HG02588 (cell line): ENCODE results near the gene NFIA.

Experiments used
- ATAC-seq: cut with Tn5 transposase; IDR thresholded peaks from one replicate; pipeline ENCODE4 v1.9.1; 2021; ENCODE audit warnings: mild to moderate bottlenecking, moderate library complexity; ENCODE audit not compliant: unreplicated experiment

NFIA gene

DNA sequence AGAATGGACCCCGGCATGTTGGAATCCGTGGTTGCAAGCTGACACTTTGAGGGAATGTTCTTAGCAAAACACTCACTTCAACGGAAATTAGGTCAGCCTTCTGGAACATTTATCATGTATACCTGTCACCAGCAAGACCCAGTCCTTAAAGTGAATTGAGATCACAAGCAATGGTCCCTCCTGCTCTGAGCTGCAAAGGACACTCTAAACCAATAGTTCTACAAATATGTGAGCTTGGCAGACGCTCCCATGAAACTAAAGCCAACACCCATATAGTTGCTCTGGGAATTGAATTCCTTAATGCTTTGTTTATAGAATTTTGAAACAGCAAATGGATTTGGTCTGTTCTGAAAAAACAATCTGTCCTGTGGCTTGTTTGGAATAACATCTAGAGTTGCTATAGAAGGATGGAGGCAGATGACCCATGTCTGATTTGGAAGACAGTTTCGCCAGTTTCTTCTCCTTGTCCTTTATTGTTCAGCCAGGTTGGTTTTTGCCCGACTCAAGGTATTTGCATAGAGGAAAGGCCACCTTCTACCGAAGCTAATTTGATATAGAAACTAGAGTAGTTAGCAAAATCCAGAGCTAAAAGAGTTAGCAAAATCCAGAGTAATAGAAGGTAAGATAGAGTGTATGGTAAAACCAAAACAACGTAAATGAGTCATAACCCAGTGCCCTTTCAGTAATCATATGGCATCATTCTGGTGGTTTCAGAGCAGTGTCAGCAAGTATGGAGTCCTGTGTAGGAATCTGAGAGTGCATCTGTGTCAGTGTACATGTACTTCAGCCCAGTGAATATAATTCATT, 236.2 kb downstream of the NFIA start:
- ATAC-seq: peak; percentile 100

- ATAC-seq: no peak
These were observed 238.2 kb downstream of the NFIA start for GRCh38 chr1:61320575-61320974.

GRCh38 chr1:61322008-61322744, 239.8 kb downstream of the NFIA start:
- ATAC-seq: no peak

- ATAC-seq: no peak
These were observed 240.4 kb downstream of the NFIA start for GRCh38 chr1:61322769-61323168.

- no peak for ATAC-seq
These were observed 241.4 kb downstream of the NFIA start for GRCh38 chr1:61323681-61324328.

GRCh38 chr1:61326713-61327112, 244.4 kb downstream of the NFIA start:
- no peak for ATAC-seq

- ATAC-seq: no peak
These were observed 245.1 kb downstream of the NFIA start for GRCh38 chr1:61327436-61327835.

GRCh38 chr1:61329556-61329955, 247.2 kb downstream of the NFIA start:
- no peak for ATAC-seq

DNA sequence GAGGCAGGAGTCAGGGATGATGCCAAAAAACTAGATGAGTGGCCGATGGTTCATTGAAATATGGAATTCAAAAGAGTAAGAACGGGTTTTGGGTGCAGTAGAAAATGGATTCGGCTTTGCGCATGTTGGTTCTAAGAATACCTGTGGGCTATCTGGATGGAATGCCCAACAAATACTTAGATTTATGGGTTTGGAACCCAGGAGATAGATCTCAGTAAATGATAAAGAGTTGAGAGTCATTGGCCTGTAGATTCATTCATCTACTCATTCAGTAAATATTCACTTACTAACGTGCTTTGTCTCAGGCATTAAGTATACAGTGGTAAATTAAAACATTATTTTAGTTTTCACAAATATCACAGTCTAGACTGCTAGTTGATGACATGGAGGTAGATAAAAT, 247.7 kb downstream of the NFIA start:
- ATAC-seq: no peak

DNA sequence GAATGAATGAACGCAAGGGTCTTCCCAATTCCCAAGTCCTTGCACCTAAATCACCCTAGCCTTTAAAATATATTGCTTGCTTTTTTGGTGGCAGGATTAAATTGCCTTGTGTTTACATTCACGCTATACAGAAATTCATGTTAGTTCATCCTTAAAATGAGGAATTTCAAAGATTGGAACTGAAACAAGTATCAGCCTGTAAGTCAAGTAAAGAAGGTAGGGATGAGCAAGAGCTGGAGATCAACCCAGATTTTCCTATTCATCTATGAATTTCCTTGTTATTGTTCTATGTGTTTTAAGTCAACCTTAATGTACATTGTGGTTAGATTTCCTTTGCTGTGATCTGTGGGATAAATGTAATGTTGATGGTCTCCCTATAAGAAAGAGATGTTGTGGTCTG, 248.2 kb downstream of the NFIA start:
- ATAC-seq: no peak

- peak; percentile 99 for ATAC-seq
These were observed 249.9 kb downstream of the NFIA start for GRCh38 chr1:61332196-61332753.

- ATAC-seq: no peak
These were observed 250.4 kb downstream of the NFIA start for GRCh38 chr1:61332796-61333195.

DNA sequence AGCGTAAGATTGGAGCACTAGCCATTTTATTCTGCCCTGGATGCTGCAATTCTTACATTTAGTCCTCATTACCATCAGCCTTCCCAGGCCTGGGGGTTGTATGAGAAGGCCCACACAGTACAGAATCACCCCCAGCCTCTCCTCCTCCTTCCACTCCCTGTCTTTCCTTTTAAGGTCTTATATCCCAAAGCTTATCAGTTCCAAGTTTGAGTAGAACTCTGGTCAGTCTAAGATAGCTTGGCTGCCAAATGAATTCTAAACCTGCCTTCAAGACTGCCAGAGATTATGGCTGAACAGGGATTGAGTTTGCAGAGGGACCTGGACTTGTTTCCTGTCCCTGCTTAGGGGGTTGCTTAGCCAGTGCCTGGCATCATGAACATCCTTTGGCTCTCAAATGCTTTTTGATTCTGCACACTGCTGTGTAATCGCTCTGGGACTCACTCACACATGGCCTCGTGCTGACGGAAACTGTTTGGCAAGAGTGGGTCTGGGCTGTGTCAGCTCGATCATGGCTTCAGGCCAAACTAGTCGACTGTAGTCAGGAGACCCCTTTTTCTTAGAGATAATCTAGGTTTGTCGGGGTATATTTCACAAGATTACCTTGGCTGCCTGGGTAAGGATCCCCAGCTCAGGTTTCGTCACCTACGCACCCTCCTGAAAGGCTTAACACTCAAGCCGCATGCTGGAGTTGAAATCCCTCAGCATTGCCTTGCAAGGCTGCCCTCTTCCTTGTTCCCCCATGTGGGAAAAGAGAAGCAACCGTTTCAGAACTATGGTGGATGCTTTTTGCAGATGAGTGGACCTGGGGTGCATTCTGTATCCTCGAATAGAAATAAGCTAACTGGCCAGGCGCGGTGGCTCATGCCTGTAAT, 252.6 kb downstream of the NFIA start:
- ATAC-seq: no peak

DNA sequence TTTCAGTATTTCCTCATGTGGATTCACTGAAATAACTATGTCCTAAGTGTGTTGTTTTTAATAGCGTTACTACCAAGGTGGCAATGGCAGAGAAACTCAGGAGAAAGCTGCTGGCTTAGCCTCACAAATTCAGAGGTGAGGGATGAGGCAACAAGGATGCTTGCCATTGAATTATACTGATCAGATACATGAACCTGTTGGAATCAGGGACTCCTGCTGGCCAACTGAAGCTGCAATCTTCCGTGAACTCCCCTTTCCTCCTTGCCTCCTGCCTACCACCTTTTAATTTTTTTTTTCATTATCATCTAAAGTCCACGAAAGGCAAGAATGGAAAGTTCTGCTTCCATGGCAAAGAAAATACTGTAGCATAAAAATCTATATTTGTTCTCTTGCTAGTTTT, 254.7 kb downstream of the NFIA start:
- no peak for ATAC-seq

DNA sequence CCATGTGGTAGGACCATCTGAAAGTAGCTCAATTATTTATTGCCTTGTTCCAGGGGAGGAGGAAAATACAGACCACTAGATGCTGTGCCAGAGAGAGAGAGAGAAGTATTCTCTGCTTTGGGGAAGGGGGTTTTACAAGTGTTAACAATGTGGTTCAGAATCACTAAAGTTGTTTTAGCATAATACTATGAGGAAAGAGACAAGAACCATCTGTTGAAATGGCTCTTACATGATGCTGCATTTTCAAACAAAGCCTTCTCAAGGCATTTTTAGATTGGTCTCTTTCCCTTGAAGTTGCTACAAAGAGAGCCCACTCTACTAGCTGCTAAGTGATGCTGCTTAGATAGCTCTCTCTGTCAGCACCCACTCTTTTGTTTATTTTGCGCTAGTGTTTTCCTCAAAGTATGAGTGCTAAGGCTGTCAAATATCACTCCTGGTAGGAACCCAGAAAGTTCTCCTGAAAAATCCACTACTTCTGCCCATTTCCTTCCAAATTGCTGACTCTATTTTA, 255.1 kb downstream of the NFIA start:
- no peak for ATAC-seq

GRCh38 chr1:61337981-61338848, 255.9 kb downstream of the NFIA start:
- ATAC-seq: no peak

- ATAC-seq: no peak
These were observed 256.5 kb downstream of the NFIA start for GRCh38 chr1:61338899-61339298.

DNA sequence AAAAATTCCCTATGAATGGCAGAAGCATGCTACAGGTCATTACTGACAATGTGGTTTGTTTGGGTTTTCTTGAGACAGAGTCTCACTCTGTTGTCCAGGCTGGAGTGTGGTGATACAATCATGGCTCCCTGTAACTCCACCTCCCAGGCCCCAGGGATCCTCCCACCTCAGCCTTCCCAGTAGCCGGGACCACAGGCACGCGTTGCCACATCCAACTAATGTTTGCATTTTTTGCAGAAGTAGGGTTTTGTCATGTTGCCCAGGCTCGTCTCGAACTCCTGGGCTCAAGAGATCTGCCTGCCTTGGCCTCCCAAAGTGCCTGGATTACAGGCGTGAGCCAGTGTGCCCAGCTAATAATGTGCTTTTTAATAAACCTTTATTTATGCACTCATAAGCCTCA, 259.1 kb downstream of the NFIA start:
- no peak for ATAC-seq

DNA sequence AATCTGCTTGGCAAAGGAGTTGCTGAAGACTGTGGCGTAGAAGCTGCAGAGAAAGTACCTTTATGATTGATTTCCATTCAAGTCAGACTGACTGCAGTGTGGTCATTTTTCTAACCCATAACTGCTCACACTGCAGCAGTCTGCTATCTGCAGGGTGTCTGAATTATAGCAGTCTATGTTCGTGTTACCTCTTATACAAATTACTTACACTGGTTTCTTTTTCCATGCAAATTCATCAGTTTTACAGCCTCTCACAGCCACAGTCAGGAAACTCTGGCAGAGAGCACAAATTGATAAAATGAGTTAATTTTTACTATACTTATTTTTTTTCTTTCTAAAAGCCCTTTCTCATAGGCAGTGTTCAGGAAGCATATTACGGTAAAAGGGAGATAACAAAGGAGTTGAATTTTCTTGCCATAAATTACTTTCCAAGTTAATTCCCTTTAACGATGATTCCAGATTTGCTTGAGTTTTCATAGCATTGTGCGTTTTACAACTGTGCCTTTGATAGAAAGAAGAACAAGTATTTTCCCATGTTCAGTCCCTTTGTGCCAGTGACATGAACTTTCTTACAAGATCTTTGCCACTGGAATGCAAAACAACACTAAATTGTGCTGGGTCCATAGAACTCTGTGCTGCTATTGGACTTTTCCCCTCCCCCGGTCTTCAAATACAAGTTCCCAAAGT, 261.5 kb downstream of the NFIA start:
- ATAC-seq: no peak
